GM10266 (cell line): ENCODE results near the gene PRKAR1B.

Experiments
- DNase-seq: peaks from one replicate; pipeline ENCODE4 v3.0.0; 2012; ENCODE audit errors: extremely low spot score
- TF ChIP-seq, protein P1 (sequence below): IDR thresholded peaks from 2 replicates; pipeline ENCODE4 v1.5.1; 2012; ENCODE audit warnings: mild to moderate bottlenecking, low read depth; ENCODE audit not compliant: control insufficient read depth, insufficient read depth; ENCODE audit errors: missing control alignments

The PRKAR1B gene

GRCh38 chr7:650339-651031 is 76.6 kb downstream of the PRKAR1B start:
- no peak for DNase-seq
- TF ChIP-seq, protein P1, sequence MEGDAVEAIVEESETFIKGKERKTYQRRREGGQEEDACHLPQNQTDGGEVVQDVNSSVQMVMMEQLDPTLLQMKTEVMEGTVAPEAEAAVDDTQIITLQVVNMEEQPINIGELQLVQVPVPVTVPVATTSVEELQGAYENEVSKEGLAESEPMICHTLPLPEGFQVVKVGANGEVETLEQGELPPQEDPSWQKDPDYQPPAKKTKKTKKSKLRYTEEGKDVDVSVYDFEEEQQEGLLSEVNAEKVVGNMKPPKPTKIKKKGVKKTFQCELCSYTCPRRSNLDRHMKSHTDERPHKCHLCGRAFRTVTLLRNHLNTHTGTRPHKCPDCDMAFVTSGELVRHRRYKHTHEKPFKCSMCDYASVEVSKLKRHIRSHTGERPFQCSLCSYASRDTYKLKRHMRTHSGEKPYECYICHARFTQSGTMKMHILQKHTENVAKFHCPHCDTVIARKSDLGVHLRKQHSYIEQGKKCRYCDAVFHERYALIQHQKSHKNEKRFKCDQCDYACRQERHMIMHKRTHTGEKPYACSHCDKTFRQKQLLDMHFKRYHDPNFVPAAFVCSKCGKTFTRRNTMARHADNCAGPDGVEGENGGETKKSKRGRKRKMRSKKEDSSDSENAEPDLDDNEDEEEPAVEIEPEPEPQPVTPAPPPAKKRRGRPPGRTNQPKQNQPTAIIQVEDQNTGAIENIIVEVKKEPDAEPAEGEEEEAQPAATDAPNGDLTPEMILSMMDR: no peak

DNA sequence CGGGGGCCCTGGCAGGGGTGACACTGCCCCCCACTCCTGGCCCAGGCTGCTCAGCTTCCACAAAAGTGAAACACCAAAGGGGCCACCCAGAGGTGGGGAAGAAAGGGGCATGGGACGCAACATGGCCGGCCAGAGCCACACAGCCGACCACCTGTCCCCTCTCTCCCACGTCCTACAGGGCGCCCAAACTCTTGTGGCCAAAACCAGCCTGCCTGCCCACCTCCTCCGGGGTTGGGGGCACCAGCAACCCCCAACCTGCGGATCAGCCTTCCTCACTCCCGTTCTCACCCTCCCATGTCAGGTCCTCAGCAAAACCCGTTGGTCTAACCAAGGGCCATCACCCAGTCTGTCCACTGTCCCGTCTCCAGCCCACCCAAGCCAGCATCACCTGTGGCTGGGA is 80.1 kb downstream of the PRKAR1B start:
- TF ChIP-seq, protein P1: no peak
- DNase-seq: no peak

GRCh38 chr7:646487-646886 is 80.6 kb downstream of the PRKAR1B start:
- TF ChIP-seq, protein P1: no peak
- no peak for DNase-seq

GRCh38 chr7:645606-646005 is 81.5 kb downstream of the PRKAR1B start:
- no peak for DNase-seq
- TF ChIP-seq, protein P1: no peak

GRCh38 chr7:644381-645305 is 82.4 kb downstream of the PRKAR1B start:
- TF ChIP-seq, protein P1: no peak
- no peak for DNase-seq

- TF ChIP-seq, protein P1: no peak
- DNase-seq: no peak
Measured at GRCh38 chr7:641966-642365, 85.1 kb downstream of the PRKAR1B start.

DNA sequence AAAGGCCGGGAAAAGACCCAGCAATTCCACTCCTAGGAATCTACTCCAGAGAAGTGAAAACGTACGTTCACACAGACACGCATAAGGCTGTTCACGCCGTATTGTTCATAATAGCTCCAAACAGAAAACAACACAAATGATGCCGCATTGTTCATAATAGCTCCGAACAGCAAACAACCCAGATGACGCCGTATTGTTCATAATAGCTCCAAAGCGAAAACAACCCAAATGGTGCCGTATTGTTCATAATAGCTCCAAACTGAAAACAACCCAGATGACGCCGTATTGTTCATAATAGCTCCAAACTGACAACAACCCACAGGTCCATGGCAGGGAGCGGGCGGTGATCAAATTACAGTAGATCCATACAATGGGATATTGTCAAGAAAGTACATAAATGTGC is 85.8 kb downstream of the PRKAR1B start:
- TF ChIP-seq, protein P1: no peak
- no peak for DNase-seq
